HG02678 (cell line): Measurements from ENCODE around the gene URGCP.
A peak's percentile ranks its signal among the peaks of the same experiment; 100 is the strongest.

ENCODE experiments used
- ATAC-seq: cut with Tn5 transposase; IDR thresholded peaks from one replicate; pipeline ENCODE4 v1.9.1; 2021; ENCODE audit warnings: mild to moderate bottlenecking, moderate library complexity; ENCODE audit not compliant: unreplicated experiment

URGCP gene, protein sequence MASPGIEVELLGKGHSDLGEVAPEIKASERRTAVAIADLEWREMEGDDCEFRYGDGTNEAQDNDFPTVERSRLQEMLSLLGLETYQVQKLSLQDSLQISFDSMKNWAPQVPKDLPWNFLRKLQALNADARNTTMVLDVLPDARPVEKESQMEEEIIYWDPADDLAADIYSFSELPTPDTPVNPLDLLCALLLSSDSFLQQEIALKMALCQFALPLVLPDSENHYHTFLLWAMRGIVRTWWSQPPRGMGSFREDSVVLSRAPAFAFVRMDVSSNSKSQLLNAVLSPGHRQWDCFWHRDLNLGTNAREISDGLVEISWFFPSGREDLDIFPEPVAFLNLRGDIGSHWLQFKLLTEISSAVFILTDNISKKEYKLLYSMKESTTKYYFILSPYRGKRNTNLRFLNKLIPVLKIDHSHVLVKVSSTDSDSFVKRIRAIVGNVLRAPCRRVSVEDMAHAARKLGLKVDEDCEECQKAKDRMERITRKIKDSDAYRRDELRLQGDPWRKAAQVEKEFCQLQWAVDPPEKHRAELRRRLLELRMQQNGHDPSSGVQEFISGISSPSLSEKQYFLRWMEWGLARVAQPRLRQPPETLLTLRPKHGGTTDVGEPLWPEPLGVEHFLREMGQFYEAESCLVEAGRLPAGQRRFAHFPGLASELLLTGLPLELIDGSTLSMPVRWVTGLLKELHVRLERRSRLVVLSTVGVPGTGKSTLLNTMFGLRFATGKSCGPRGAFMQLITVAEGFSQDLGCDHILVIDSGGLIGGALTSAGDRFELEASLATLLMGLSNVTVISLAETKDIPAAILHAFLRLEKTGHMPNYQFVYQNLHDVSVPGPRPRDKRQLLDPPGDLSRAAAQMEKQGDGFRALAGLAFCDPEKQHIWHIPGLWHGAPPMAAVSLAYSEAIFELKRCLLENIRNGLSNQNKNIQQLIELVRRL

DNA sequence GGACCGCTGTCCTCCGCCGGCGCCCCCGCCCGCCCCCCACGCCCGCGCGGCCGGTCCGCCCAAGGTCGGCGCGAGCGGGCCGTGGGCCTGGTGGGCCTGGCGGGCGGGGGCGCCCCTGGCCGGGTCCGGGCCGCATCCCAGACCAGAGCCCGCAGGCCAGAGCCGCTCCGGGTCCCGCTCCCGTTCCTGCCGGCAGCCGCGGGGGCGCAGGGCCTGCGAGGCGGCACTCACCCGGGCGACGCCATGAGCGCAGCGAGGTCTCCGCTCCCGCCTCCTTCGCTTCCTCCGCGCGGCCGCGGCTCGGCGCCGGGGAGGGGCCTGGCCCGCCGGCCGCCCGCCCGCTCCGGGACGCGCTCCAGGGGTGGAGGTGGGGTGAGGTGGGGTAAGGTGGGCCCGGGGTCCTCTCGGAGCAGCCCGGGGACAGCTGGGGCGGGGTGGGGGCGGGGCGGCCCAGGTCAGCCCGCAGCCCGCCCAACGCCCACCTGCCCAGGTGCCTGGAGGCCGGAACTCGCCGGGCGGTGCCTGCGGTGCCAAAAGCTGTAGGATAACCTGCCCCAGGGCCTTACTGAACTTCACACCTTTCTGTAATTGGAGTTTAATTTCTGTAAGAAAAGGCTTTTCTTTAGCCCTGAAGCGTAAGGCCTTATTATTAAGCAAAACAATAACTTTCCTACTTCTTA, at the start of gene URGCP:
Gene URGCP, minus strand, starts transcription at position 266 of the 680 bp plus-strand sequence. Its CDS starts 21 bp downstream, at position 245.
- ATAC-seq, result peak; percentile 81

GRCh38 chr7:43956027-43956426, 49.6 kb upstream of the URGCP start:
- ATAC-seq, result no peak

- no peak for ATAC-seq
Observed at GRCh38 chr7:43954524-43955228, 48.3 kb upstream of the URGCP start.

DNA sequence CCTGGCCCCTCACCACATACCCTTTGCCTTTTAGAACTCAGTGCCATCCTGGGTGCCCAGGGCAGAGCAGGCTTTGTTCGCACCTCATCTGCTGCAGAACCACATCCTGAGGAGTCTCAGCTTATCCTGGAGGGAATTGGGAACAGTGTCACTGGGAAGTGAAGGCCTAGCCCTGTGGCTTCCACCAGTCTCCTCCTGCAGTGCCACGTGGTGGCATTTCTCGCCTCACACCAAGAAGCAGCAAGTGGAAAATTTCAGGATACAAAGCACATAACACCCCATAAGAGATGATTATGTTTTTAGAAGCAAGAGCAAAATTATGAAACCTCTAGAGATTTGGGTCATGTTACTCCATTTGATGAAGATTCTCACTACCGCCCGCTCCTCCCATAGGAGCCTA, 46.7 kb upstream of the URGCP start:
- ATAC-seq, result no peak

GRCh38 chr7:43952028-43952427, 45.6 kb upstream of the URGCP start:
- ATAC-seq, result no peak

- no peak for ATAC-seq
Observed at GRCh38 chr7:43944286-43944685, 37.9 kb upstream of the URGCP start.

DNA sequence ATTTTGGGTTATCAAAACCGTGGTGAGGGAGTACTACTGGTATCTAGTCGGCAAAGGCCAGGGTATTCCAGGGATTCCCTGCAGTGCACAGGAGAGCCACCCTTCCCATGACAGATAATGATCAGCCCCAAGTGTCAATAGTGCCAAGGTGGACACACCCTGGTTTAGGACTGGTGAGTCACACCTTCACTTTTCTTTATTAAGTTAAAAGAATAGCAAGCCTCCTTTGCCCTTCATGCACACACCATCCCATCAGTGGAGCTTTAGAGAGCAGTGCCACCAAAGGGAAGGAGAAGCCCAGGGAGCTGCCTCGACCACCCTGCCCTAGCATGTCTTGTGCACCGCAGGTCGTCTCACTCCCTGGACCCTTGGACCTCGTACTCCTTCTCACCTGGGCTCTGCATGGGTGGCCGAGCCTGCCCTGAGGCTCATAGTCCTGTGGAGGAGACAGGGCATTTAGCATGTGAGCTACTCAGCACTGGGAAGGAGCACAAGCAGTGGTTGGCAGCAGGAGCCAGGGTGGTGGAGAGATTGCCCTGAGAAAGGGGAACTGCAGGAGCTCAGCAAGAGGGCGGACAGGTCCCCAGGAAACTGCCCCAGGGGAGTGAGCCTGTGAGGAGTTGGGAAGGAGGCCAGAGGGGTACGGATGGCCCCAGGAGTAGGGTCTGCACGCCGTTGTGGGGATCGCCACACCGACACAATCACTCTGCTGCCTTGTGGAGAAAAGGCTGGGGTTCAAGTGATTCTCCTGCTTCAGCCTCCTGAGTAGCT, 37.2 kb upstream of the URGCP start:
- no peak for ATAC-seq

- ATAC-seq, result no peak
Observed at GRCh38 chr7:43942997-43943396, 36.6 kb upstream of the URGCP start.

GRCh38 chr7:43942250-43942649, 35.9 kb upstream of the URGCP start:
- ATAC-seq, result no peak

DNA sequence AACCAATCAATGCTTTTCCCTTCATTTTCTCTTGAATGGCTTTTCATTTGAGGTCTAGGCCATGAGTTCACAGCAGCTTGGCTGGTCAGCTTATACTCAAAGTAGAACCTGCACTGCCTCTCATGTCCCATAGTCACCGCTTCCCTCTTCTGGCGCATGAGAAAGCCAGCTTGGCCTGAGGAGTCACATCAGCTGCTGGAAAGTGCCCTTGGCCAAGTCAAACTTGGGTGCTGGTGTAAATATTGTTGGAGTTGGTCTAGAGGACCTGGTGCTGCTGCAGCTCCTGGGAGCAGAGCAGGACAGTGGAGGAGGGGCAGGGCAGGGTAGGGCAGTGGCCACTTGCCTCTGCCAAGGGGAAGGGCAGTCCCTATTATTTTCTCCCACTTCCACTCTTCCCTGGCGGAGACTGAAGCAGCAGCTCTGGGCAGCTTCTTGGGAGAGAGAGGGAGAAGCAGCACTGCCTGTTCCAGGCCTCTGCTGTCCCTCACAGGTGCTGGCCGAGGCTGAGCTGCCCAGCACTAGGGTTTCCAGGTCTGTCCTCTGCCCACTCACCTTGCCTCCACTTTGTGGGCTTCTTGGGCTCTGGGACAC, 32.6 kb upstream of the URGCP start:
- ATAC-seq, result no peak

- no peak for ATAC-seq
Observed at GRCh38 chr7:43937444-43937843, 31.0 kb upstream of the URGCP start.

- ATAC-seq, result no peak
Observed at GRCh38 chr7:43933902-43934560, 27.6 kb upstream of the URGCP start.

- no peak for ATAC-seq
Observed at GRCh38 chr7:43931346-43931745, 24.9 kb upstream of the URGCP start.

- no peak for ATAC-seq
Observed at GRCh38 chr7:43929529-43930457, 23.4 kb upstream of the URGCP start.

GRCh38 chr7:43927810-43928209, 21.4 kb upstream of the URGCP start:
- no peak for ATAC-seq

DNA sequence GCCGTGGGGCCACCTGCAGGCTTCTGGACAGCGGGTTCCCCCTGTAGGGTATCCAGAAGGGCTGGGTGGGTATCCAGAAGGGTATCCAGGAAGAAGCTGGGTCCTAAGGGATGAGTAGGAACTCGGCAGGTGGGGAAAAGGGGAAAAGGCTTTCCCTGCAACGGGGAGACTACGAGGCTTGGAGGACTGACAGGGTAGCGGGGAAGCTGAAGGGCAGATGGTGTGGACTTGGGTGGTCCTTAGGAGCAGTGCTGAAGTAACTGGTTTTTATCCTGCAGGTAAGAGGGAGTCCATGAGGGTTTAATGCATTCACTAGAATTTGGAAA, 20.4 kb upstream of the URGCP start:
- no peak for ATAC-seq

DNA sequence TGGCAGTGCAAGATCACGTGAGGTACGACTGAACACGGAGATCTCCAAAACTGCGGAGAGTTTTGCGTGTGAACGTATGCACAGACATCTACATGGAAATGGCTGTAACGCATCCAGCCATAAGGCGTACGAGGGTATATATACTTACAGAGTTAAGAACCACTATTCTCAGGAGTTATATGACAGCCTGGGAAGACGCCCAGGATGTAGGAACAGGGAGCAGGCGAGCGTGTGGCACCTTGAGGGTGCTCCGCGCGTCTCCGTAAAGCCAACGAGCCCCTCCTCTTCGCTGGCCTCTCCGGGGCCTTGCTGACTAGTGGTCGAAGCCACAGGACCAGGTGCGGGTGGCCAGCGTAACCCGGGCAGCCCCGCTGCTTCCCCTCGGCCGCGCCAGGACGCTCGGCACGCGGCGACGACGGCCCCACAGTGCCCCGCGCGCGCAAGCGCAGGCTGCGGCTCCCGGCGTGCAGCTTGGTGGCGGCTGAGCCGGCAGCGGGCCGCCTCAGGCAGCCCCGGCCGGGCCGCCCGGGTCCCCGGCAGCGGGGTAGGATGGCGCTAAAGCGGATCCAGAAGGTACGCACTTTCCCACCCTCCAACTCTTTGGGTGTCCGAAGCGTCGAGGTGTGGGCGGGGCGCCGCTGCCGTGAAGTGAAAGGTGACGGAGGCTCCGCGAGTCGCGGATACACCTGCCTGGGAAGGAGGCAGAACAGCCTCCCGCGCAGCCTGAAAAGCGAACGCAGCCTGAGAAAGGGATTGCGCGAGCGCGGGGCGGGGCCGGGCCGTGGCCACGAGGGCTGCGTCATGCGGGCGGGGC, 19.8 kb upstream of the URGCP start, which contains the start of gene UBE2D4:
Gene UBE2D4, plus strand, starts transcription at position 453 of the 814 bp plus-strand sequence. Its CDS starts 97 bp downstream, at position 550.
- ATAC-seq, result peak; percentile 90
